HG02759 (cell line): Measurements from ENCODE around the gene ZNF273.
"Not testable (repeated sequence)": the region's sequence is repeated elsewhere in the genome, so short reads cannot be mapped to it uniquely, and the experiment has no call there.

Experiments used
- ATAC-seq: cut with Tn5 transposase; IDR thresholded peaks from one replicate; pipeline ENCODE4 v1.9.1; 2021; ENCODE audit warnings: mild to moderate bottlenecking, moderate library complexity; ENCODE audit not compliant: unreplicated experiment

ZNF273 gene

GRCh38 chr7:64902806-64903721 lies at the start of gene ZNF273:
ZNF273 (plus strand) TSS chr7:64903273; CDS start chr7:64903318, 45 bp downstream.
- ATAC-seq, result peak; percentile 99

DNA sequence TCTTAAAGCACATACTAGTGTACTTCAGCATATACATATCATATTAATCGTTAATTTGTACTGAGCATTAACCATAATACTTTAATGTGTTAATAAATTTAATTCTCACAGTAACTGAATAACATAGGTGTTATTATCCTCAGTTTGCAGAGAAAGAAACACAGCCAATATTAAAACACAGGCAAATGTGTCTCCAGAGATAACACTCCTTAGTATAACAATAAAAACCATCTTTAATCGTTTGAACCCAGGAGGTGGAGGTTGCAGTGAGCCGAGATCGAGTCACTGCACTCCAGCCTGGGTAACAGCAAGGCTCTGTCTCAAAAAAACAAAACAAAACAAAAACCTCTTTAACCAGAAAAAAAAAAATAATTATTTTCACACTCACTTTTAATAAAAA lies 49.4 kb upstream of the ZNF273 start:
- ATAC-seq, result no peak

GRCh38 chr7:64854969-64855368 lies 48.1 kb upstream of the ZNF273 start:
- no peak for ATAC-seq

GRCh38 chr7:64863021-64863420 lies 40.1 kb upstream of the ZNF273 start:
- ATAC-seq, result no peak

GRCh38 chr7:64863530-64863929 lies 39.5 kb upstream of the ZNF273 start:
- not testable (repeated sequence) for ATAC-seq

GRCh38 chr7:64863969-64864368 lies 39.1 kb upstream of the ZNF273 start:
- no peak for ATAC-seq

- no peak for ATAC-seq
These were observed 35.1 kb upstream of the ZNF273 start for GRCh38 chr7:64867863-64868440.

DNA sequence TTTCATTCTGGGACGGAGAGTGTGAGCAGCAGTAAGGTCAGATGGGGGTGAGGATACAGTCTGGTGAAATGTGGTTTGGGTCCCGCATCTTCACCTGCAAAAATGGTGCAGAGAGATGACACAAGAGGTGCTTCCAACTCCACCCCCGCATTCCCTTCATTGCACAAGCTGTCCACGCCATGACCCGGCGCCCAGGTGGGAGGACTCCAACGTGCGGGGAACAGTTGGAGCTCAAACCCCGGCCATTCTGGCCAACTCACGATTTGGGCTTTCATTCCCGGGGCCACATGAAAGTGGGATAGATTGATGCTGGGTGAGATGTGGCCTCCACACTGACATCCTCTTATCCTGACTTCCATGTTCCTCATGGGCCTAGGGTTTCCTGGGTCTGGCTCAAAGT lies 34.6 kb upstream of the ZNF273 start:
- no peak for ATAC-seq

DNA sequence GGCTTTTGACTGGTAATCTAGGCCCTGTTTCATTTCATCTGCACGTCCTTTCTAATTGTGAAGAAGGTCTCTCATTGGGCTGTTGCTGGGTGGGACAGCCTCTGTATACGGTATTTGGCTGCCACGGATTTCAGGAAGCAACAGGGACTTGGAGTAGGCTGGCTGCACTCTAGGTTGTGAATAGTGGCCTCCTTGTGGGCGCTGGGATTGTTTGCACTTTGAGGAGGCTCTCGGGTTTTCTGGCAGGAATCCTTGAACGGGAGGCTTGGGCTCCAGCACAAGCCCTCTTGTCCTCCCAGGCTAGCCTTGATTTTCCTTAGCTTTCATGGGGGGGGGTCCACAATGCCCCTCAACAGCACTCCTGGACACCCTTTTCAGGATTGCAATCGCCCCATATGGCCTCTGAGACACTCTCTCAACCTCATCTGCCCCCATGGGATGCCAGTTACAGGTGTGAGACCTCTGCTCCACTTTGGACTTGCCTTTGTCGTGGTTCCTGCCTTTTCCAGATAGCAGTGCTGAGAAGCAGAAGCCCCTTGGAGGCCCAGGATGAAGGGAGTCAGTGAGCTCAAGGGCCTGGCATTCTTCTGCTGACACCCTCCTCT lies 33.9 kb upstream of the ZNF273 start:
- no peak for ATAC-seq

DNA sequence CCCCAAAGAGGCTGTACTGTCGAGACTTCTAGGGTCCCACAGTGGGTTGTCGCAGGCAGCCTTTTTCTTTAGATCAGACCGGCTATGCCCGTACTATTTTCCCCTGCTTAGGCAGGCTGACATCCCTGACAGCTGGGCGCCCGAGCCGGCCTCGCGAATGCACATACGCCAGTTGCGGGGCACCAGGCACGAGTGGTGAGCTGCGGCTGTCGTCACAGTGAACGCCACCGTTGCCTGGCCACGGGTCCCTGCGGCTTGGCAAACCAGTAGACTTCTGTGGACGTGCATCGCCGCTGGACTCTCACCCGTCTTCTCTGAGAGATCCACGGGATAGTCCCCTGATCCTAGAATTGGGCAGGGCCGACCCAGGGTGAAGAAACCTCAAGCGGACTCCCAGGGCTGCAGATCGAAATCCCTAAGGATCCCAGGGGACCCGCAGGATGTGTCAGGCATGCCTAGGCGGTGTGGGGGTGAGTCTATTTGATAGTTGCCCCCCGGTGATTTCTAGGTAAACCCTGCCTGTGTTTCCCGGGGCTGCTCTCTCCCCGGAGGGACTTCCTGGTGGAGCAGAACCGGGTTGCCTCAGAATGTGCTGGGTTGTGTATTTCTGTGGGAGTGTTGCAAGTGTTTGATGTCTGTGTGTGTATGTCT lies 33.0 kb upstream of the ZNF273 start:
- no peak for ATAC-seq

GRCh38 chr7:64870656-64871055 lies 32.4 kb upstream of the ZNF273 start:
- no peak for ATAC-seq

DNA sequence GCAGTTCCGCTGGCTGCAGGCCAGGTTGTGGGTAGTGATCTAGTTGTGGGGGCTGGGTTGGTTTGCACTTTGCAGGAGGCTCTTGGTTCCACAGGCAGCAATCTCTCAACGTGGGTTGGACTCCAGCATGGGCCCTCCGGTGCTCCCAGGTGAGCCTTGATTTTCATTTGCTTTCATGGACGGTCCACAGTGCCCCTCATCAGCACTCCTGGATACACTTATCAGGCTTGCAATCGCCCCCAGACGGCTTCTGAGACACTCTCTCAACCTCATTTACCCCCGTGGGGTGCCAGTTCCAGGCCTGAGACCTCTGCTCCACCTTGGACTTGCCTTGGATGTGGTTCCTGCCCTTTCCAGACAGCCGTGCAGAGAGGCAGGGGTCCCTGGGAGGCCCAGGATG lies 31.3 kb upstream of the ZNF273 start:
- ATAC-seq, result no peak

- ATAC-seq, result no peak
These were observed 30.5 kb upstream of the ZNF273 start for GRCh38 chr7:64872351-64873154.

DNA sequence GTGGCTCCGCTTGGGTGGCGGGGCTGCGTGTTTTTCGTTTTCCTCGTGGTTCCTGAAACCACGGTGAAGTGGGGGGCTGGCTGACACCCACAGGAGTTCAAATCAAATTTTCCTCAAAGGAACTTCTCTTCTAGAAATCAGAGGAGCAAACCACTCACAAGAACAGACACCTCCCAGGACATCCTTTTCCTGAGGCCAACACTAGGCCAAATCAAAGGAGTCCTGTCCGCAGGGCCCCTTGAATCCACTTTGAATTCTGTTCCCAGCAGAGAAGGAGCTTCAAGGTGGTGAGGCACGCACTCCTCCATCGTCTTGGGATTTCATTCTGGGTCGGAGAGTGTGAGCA lies 29.9 kb upstream of the ZNF273 start:
- ATAC-seq, result no peak

- no peak for ATAC-seq
These were observed 29.6 kb upstream of the ZNF273 start for GRCh38 chr7:64873517-64873916.

DNA sequence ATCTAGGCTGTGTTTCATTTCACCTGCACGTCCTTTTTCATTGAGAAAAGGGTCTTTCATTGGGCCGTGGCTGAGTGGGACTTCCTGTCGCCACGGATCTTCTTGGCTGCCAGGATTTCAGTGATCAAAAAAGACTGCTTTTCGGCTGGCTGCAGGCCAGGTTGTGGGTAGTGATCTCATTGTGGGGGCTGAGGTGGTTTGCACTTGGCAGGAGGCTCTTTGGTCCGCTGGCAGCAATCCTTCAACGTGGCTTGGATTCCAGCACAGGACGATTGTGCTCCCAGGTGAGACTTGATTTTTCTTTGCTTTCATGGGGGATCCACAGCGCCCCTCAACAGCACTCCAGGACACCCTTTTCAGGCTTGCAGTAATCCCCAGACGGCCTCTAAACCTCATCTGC lies 29.0 kb upstream of the ZNF273 start:
- ATAC-seq, result no peak

DNA sequence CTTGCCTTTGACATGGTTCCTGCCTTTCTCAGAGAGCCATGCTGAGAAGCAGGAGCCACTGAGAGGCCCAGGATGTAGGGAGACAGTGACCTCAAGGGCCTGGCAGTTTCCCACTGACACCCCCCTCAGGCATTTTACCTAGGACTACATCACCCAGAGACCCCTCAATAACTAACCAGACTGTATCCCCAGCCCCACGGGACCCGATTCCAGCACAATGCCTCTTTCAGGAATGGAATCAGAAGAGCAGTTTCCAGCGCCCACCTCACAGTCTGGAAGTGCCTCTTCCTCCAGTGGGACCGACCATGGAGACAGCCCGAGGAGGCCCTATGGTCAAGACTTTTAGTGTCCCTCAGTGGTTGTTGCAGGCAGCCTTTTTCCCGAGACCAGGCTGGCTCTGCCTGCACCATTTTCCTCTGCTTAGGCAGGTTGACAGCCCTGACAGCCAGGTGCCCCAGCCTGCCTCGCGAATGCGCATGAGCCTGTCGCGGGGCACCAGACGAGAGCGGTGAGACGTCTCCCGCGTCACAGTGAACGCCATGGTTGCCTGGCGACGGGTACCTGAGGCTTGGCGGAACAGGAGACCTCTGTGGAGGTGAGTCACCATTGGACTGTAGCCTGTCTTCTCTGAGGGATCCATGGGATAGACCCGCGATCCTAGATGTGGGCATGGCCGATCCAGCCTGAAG lies 28.4 kb upstream of the ZNF273 start:
- ATAC-seq, result no peak

GRCh38 chr7:64875258-64875657 lies 27.8 kb upstream of the ZNF273 start:
- ATAC-seq, result no peak

DNA sequence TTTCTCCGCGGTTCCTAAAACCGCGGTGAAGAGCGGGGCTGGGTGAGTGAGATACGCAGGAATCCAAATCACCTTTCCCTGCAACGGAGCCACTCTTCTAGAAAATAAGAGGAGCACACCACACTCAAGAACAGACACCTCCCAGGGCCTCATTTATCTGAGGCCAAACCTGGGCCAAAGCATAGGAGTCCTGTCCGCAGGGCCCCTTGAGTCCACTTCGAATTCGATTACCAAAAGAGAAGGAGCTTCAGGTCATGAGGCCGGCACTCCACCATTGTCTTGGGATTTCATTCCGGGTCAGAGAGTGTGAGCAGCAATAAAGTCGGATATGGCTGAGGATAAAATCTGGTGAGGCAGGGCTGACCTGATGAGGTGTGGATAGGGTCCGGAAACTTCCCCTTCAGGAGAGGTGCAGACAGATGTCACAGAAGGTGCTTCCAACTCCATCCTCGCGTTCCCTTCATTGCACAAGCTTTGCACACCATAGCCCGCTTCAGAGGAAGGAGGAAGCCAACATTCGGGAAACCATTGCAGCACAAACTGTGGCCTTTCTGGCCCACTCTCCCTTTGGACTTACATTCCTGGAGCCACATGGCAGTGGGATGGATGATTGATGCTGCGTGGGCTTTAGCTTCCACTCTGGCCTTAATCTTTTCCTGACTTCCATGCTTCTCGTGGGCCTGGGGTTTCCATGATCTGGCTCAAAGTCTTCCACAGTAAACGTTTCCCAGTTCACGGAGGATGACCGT lies 27.2 kb upstream of the ZNF273 start:
- ATAC-seq, result no peak
